ENCODE results near the gene UBE2E2.
"Not testable (repeated sequence)": the region's sequence is repeated elsewhere in the genome, so short reads cannot be mapped to it uniquely, and the experiment has no call there.

UBE2E2 gene

DNA sequence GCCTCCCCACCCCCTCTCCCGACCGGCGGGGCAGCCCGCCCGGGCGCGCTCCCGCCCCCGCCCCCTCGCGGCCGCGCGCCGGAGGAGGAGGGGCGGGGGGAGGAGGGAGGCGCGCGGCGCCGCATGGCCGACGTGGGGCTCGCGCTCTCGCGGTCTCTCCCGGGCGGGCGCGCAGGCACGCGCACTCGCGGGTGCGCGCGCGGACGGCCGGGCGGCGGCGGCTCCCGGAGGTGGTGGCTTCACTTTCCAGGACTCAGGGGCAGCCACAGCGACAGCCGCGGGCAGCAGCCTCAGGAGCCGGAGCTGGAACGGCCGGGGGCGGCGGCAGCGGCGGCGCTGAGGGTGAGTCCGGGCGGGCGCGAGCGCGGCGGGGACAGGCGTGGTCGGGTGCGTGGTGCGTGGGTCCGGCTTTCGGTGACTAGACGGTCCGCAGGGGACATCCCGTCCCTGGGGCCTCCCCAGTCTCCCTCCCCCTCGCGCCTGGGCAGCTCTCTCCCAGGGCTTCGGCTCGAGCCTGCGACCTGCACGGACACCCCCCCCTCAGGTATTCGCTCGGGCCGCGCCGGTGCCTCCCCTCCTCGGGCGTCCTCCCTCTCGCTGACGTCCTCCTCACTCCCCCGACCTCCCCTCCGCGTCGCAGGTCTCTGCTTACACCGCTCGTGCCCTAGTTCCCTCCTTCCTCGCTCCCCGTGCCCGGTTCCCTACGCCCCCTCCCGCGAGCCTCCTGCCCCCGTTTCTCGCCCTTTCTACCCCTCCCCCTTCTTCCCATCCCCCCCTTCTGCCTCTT, at the start of gene UBE2E2:
Gene UBE2E2, plus strand, starts transcription at position 407 of the 787 bp plus-strand sequence.
- intact Hi-C loops (cut with DNase I) = loop anchor here (5.0 to 10.0 kb wide), 3 partner anchors 282 to 742 kb away; partner anchors contain the start of genes NR1D2 and UBE2E1

DNA sequence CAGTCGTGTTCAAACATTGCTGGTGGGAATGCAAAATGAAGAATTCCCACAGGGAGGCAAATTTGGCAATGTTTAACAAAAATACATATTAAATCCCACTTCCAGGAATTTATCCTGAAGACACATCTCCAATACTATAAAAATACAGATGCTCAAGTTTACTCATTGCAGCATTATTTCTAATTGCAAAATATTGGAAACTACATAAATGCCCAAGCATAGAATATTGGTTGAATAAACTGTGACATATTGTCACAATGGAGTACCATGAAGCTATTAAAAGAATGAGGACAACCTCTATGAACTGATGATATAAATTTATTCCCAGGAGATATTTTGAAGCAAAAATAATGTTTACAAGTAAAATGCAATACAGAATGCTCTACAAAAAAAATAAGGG, 49.7 kb upstream of the UBE2E2 start:
- intact Hi-C loops (cut with DNase I) = no loop called here
- DNase-seq = no peak

More for the DNA sequence above, at the start of gene UBE2E2:
- peak; percentile 51 to 96 (median 72) for DNase-seq

DNA sequence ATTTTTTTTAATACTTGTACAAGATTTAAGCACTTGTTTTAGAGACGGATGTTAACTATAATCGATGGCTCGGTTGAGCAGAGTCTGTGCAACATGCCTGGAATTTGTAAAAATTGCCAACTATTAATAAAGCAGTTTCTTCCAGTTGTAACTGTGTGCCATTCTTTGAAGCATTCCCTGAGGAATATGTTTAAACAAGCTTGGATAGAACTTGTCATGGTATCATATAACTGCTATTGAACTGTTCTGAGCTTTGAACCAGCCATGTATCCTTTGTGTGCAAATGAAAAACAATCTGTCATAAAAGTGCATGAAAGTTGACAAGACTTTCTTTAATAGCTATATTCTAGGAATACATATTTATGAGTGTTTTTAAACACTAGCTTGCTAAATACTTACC, 45.8 kb upstream of the UBE2E2 start:
- DNase-seq = no peak

GRCh38 chr3:23159929-23160328, 43.2 kb upstream of the UBE2E2 start:
- no peak for DNase-seq
- intact Hi-C loops (cut with DNase I) = no loop called here

More for the DNA sequence above, 45.8 kb upstream of the UBE2E2 start:
- intact Hi-C loops (cut with DNase I) = no loop called here

DNA sequence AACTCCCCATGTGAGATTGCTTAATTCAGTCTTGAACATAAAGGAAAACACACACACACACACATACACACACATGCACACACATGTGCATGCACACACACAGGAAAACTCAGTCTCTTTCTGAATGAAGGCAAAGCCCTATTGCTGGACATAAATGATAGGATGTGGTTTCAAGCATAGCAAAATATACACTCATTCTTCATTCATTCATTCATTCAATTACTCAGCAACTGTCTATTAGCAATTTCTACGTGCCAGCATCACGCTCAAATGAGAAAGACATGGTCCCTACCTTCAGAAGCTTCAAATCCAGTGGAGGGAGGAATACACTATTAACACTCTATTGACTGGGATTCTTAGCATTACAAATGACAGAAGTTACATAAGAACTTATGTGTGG, 41.8 kb upstream of the UBE2E2 start:
- intact Hi-C loops (cut with DNase I) = no loop called here
- no peak for DNase-seq

DNA sequence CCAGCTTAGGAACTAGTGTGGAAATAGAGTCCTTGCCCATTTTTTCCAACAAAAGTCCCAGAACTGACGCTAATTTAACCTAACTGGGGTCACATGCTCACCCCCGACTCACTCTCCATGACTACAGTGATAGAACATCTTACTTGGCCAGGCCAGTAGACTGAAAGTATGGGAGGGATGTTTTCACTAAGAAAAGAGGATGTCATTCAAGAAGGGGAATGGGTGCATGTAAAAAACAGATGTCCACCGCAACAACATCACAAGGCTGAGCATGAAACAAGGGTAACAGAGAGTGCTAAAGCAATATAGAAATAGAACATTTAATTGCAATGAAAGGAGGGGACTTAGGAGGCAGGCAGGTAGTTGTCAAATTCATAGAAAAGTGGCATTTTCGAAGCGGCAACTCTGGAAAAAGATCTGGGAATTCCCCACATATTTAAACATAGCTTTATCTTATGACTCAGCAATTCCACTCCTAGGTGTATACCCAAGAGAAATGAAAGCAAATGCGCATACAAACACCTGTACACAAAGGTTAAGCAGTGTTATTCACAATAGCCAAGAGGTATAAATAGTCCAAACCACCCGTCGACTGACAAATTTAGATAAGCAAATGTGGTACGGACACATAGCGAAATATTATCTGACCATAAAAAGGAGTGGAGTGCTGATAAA, 41.1 kb upstream of the UBE2E2 start:
- DNase-seq = no peak
- intact Hi-C loops (cut with DNase I) = no loop called here

- DNase-seq = no peak
- intact Hi-C loops (cut with DNase I) = no loop called here
Measured at GRCh38 chr3:23162934-23163333, 40.2 kb upstream of the UBE2E2 start.

GRCh38 chr3:23164746-23165145, 38.4 kb upstream of the UBE2E2 start:
- intact Hi-C loops (cut with DNase I) = no loop called here
- no peak for DNase-seq

GRCh38 chr3:23165571-23165970, 37.6 kb upstream of the UBE2E2 start:
- intact Hi-C loops (cut with DNase I) = no loop called here
- no peak for DNase-seq

- intact Hi-C loops (cut with DNase I) = no loop called here
Measured at GRCh38 chr3:23166276-23166675, 36.9 kb upstream of the UBE2E2 start.

GRCh38 chr3:23166845-23167244, 36.3 kb upstream of the UBE2E2 start:
- no peak for DNase-seq
- intact Hi-C loops (cut with DNase I) = no loop called here

More at GRCh38 chr3:23166276-23166675, 36.9 kb upstream of the UBE2E2 start:
- no peak for DNase-seq

- intact Hi-C loops (cut with DNase I) = no loop called here
Measured at GRCh38 chr3:23169551-23169950, 33.6 kb upstream of the UBE2E2 start.

DNA sequence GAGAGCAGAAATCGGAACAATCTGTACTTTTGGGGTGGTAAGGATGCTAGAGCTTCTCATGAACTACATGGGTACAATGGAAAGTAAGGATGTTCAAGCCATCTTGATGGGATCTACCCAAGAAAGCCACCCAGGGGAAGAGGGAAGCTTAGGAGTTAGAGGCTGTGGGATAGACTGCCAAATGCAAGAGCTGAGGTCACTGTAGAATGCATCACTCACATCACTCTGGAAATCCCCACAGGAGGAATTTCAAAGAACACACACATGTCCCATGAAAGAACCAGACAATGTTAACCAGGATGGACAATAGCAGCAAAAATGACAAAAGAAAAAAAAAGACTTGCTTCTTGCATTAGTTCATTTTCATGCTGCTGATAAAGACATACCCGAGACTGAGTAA, 32.8 kb upstream of the UBE2E2 start:
- no peak for DNase-seq
- intact Hi-C loops (cut with DNase I) = no loop called here

More at GRCh38 chr3:23169551-23169950, 33.6 kb upstream of the UBE2E2 start:
- DNase-seq = peak in 3 of 10 donors; percentile 14 to 64 (median 62)

GRCh38 chr3:23172059-23172458, 31.1 kb upstream of the UBE2E2 start:
- no peak for DNase-seq
- intact Hi-C loops (cut with DNase I) = no loop called here

DNA sequence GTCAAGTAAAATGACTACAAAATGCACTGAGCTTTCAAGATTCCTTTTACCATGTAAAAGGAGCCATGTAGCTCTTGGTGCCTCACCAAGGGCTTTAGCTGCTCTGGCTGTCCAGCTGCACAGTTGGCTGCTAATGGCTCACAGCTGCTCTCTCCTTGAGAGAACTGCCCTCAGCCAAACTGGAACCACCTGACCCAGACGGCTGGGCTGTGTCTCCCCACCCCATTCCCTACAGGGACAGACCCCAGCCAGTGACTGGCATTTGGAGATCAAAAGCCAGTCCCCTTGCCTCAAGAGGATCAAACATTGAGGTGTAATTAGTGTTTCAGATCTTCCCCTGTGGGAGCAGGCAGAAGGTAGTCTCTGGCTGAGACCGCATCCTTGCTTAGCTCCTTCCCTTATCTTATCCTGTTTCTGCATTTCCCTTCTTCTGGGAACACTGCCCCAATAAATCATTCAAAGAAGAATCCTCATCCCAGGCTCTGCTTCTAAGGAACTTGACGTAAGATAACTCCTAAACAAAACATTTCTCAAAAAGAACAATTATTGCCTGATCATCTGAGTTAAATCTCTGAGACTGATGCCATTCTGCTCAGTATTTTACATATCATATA, 28.6 kb upstream of the UBE2E2 start:
- DNase-seq = no peak
- intact Hi-C loops (cut with DNase I) = no loop called here

DNA sequence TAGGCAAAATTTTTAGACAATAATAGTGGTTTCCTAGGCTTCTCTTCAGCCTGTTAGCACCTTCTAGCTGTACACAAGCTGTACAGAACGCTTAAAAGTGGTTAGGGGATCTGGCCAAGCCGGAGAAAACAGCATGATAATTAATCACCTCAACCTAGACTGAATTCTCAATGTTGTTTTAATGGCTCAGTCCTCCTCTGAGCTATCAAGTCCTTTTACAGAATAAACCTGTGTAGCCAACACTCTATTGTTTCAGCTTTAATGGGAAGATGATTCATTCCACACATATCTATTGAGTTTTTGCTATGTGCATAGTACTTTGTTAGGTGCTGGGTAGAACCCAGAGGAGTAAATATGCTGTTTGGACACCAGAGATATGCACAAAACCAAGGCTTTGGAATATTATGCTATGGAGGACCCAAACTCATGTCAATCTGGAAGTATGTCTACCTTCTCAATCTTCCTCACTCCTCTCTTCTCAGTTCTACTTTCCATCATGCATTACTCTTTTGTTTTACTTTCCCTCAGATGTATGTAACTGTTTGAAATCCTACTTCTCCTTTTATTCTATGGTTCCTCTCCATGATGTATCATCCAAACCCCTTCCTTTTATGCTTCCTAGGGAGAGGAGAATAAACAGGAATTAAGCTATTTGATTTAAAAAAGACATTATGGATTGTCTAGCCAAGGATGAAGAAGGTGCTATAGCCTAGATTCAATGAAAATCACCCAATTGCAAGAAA, 27.6 kb upstream of the UBE2E2 start:
- DNase-seq = no peak
- intact Hi-C loops (cut with DNase I) = no loop called here

- intact Hi-C loops (cut with DNase I); DNase-seq: not testable (repeated sequence)
Measured at GRCh38 chr3:23176839-23177238, 26.3 kb upstream of the UBE2E2 start.

- DNase-seq = no peak
- intact Hi-C loops (cut with DNase I) = no loop called here
Measured at GRCh38 chr3:23182996-23183513, 20.1 kb upstream of the UBE2E2 start.

- peak in 2 of 10 donors; percentile 25 to 38 for DNase-seq
- intact Hi-C loops (cut with DNase I) = no loop called here
Measured at GRCh38 chr3:23183731-23184130, 19.4 kb upstream of the UBE2E2 start.

- no peak for DNase-seq
- intact Hi-C loops (cut with DNase I) = no loop called here
Measured at GRCh38 chr3:23185861-23186260, 17.3 kb upstream of the UBE2E2 start.

Data from posterior cingulate gyrus (tissue), 11 donors.